ENCODE results near the gene JCAD. TPM values are rescaled to one million over a fixed set of nuclear protein-coding genes. Genes with fewer than 3 reads are reported as not detected.
A peak's percentile ranks its signal among the peaks of the same experiment; 100 is the strongest.

The JCAD gene
- total and polyA plus RNA-seq, 11 donors: 10.4 to 51.7 (median 21.8) TPM

GRCh38 chr10:30047430-30047829 is 12.0 kb downstream of the JCAD start:
- Histone ChIP-seq H3K27ac (peak overlapping the region in 8 of 12 donors; percentile 2 to 82 (median 70)), H3K9me3 (no peaks in the 10 kb centered on the region), H3K4me1 (peaks cover 0 to 74% (median 35%) of the 10 kb centered on the region in 12 donors), H3K4me3 (no peak overlapping the region), H3K36me3 (peaks cover 0 to 46% (median 22%) of the 10 kb centered on the region in 9 donors), H3K27me3 (peaks cover 0 to 37% (median 0%) of the 10 kb centered on the region in 9 donors)
- TF ChIP-seq CTCF (IDR thresholded peaks at IDR 0.05) (no peak), POLR2A (IDR thresholded peaks at IDR 0.05) (no peak)
- intact Hi-C loops (cut with DNase I): no loop called here
- WGBS, 4 donors: 88 to 94% (median 92%) methylated on average over 21 of the region's 21 CpGs
- DNase-seq: no peak
- ATAC-seq: no peak

- ATAC-seq (no peak), DNase-seq (no peak)
- Histone ChIP-seq H3K27me3 (peaks cover 0 to 37% (median 0%) of the 10 kb centered on the region in 9 donors), H3K27ac (peak overlapping the region in 2 of 12 donors; percentile 15 to 18), H3K4me3 (no peak overlapping the region), H3K4me1 (peaks cover 0 to 80% (median 41%) of the 10 kb centered on the region in 12 donors), H3K9me3 (no peaks in the 10 kb centered on the region), H3K36me3 (peaks cover 0 to 48% (median 22%) of the 10 kb centered on the region in 9 donors)
- 38 to 78% (median 62%) methylated on average over 3 of the region's 3 CpGs for WGBS, 4 donors
- no peak for TF ChIP-seq POLR2A (IDR thresholded peaks at IDR 0.05)
- no peak for TF ChIP-seq CTCF (IDR thresholded peaks at IDR 0.05)
- intact Hi-C loops (cut with DNase I): no loop called here
Observed at GRCh38 chr10:30046476-30046875, 12.9 kb downstream of the JCAD start.

- TF ChIP-seq CTCF (IDR thresholded peaks at IDR 0.05) (no peak), POLR2A (IDR thresholded peaks at IDR 0.05) (no peak)
- ATAC-seq (no peak), DNase-seq (no peak)
- Histone ChIP-seq H3K36me3 (peaks cover 0 to 53% (median 22%) of the 10 kb centered on the region in 9 donors), H3K27me3 (peaks cover 0 to 37% (median 0%) of the 10 kb centered on the region in 9 donors), H3K4me1 (peaks cover 0 to 85% (median 45%) of the 10 kb centered on the region in 12 donors), H3K4me3 (no peak overlapping the region), H3K9me3 (no peaks in the 10 kb centered on the region), H3K27ac (peak overlapping the region in 2 of 12 donors; percentile 15 to 18)
- WGBS, 4 donors: 76 to 86% (median 78%) methylated on average over 7 of the region's 7 CpGs
- intact Hi-C loops (cut with DNase I): no loop called here
Observed at GRCh38 chr10:30045961-30046360, 13.4 kb downstream of the JCAD start.

DNA sequence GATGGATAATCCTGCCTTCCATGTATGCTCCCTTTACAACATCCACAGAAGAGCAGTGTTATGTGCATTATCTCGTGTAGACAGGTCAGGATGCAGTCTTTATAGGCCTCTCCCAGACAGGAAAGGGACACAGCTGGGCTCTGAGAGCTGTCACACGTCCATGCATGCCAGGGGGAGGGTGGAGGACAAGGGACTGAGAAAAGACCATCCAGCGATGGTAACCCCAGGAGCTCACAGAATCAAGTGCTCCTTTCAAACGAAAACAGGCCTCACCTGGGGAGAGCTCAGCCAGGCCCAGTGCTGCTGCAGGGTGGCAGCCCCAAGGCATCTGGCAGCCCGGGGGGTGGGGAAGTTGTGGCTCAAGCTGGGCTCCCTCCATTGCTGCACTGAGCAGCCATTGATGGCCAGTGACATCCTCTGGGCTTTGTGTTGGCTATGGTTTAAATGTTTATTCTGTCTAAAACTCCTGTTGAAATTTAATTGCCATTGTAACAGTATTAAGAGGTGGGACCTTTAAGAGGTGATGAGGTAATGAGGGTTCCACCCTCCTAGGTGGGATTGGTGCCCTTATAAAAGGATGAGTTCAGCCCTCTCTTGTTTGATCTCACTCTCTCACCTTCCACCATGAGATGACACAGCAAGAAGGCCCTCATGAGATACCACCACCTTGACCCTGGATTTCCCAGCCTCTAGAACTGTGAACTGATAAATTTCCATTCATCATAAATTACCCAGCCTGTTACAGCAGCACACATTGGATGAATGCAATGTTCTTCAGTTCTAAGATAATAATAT is 15.7 kb downstream of the JCAD start:
- ATAC-seq (no peak), DNase-seq (no peak)
- H3K4me1 ChIP-seq: peaks cover 0 to 89% (median 55%) of the 10 kb centered on the region in 12 donors
- intact Hi-C loops (cut with DNase I): no loop called here
- peaks cover 0 to 67% (median 22%) of the 10 kb centered on the region in 9 donors for H3K36me3 ChIP-seq
- H3K27ac ChIP-seq: peak overlapping the region in 6 of 12 donors; percentile 34 to 75 (median 68)
- WGBS, 4 donors: 56 to 74% (median 57%) methylated on average over 5 of the region's 5 CpGs
- no peak overlapping the region for H3K4me3 ChIP-seq
- no peaks in the 10 kb centered on the region for H3K9me3 ChIP-seq
- peaks cover 0 to 53% (median 4%) of the 10 kb centered on the region in 9 donors for H3K27me3 ChIP-seq
- no peak for TF ChIP-seq CTCF (IDR thresholded peaks at IDR 0.05)
- no peak for TF ChIP-seq POLR2A (IDR thresholded peaks at IDR 0.05)
